PFSK-1 (cell line): ENCODE data around the gene RBM33.

Experiments used
- FOXP2 ChIP-seq: optimal IDR thresholded peaks from 2 replicates; pipeline ENCODE3; 2011; ENCODE audit warnings: borderline replicate concordance, control low read depth, inconsistent platforms; ENCODE audit not compliant: insufficient read depth; ENCODE audit errors: extremely low read length, extremely low read depth
- POLR2AphosphoS5 ChIP-seq: IDR thresholded peaks from 2 replicates; pipeline ENCODE4 v1.6.1; 2012; ENCODE audit warnings: low read depth, mild to moderate bottlenecking, control low read depth, low read length, moderate library complexity
- SIN3A ChIP-seq: IDR thresholded peaks from 2 replicates; pipeline ENCODE4 v1.6.1; 2012; ENCODE audit warnings: mild to moderate bottlenecking, low read length, moderate library complexity, borderline replicate concordance; ENCODE audit not compliant: insufficient read depth
- TAF1 ChIP-seq: IDR thresholded peaks from 2 replicates; pipeline ENCODE4 v1.6.1; 2012; ENCODE audit warnings: low read length, control low read depth, borderline replicate concordance; ENCODE audit not compliant: insufficient read depth
- TF ChIP-seq, protein P1 (sequence below), 2 experiments: IDR thresholded peaks; 2 replicates each; pipeline versions ENCODE4 v1.6.1 to v1.8.0; 2011 to 2012; ENCODE audit warnings: low read depth in 2 of 2, low read length in 2 of 2, control low read depth in 1 of 2, inconsistent platforms in 1 of 2, mild to moderate bottlenecking in 1 of 2, moderate library complexity in 1 of 2; ENCODE audit not compliant: insufficient read depth in 1 of 2

The RBM33 gene

DNA sequence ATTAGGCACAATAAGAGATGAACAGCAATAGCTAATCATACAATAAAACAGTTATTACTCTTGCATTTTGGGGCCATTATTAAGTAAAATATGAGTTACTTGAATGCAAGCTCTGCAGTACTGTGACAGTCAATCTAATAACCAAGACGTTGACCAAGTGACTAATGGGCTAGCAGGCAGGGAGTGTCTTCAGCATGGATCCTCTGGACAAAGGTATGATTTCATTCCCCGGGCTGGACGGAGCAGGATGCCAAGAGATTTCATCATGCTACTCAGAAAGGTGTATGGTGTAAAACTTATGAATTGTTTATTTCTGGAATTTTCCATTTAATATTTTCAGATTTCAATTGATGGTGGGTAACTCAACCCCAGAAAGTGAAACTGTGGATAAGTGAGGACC is 86.9 kb downstream of the RBM33 start:
- TF ChIP-seq FOXP2: no peak
- TF ChIP-seq TAF1: no peak
- TF ChIP-seq, protein P1, sequence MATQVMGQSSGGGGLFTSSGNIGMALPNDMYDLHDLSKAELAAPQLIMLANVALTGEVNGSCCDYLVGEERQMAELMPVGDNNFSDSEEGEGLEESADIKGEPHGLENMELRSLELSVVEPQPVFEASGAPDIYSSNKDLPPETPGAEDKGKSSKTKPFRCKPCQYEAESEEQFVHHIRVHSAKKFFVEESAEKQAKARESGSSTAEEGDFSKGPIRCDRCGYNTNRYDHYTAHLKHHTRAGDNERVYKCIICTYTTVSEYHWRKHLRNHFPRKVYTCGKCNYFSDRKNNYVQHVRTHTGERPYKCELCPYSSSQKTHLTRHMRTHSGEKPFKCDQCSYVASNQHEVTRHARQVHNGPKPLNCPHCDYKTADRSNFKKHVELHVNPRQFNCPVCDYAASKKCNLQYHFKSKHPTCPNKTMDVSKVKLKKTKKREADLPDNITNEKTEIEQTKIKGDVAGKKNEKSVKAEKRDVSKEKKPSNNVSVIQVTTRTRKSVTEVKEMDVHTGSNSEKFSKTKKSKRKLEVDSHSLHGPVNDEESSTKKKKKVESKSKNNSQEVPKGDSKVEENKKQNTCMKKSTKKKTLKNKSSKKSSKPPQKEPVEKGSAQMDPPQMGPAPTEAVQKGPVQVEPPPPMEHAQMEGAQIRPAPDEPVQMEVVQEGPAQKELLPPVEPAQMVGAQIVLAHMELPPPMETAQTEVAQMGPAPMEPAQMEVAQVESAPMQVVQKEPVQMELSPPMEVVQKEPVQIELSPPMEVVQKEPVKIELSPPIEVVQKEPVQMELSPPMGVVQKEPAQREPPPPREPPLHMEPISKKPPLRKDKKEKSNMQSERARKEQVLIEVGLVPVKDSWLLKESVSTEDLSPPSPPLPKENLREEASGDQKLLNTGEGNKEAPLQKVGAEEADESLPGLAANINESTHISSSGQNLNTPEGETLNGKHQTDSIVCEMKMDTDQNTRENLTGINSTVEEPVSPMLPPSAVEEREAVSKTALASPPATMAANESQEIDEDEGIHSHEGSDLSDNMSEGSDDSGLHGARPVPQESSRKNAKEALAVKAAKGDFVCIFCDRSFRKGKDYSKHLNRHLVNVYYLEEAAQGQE (IDR thresholded peaks at IDR 0.05; ENCODE audit: insufficient read depth in 1 of 2, low read depth in 2 of 2, low read length in 2 of 2): no peak

- TF ChIP-seq, protein P1 (IDR thresholded peaks at IDR 0.05; ENCODE audit: insufficient read depth in 1 of 2, low read depth in 2 of 2, low read length in 2 of 2): no peak
- TF ChIP-seq POLR2AphosphoS5 (no peak), SIN3A (no peak), TAF1 (no peak), FOXP2 (no peak)
Observed at GRCh38 chr7:155731871-155732270, 87.4 kb downstream of the RBM33 start.

DNA sequence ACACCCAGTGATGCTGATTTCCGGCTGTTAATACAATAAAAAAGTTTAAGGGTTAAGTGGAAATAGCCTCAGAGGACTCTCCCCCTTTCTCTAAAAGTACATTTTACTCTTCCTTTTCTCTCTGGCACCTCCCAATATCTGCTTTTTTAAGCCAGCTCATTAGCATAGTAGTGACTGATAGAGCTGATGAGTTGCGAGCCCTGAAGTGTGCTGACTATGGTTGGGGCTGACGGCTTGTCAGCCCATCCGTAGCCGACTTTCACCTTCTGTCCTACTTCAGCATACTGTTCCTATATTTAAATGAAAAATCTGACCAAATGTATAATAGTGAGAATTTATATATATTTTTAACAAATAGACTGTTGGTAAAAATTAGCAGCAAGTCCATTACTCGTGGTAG is 87.8 kb downstream of the RBM33 start:
- TF ChIP-seq SIN3A (no peak), POLR2AphosphoS5 (no peak), FOXP2 (no peak), TAF1 (no peak)
- TF ChIP-seq, protein P1 (IDR thresholded peaks at IDR 0.05; ENCODE audit: insufficient read depth in 1 of 2, low read depth in 2 of 2, low read length in 2 of 2): no peak

DNA sequence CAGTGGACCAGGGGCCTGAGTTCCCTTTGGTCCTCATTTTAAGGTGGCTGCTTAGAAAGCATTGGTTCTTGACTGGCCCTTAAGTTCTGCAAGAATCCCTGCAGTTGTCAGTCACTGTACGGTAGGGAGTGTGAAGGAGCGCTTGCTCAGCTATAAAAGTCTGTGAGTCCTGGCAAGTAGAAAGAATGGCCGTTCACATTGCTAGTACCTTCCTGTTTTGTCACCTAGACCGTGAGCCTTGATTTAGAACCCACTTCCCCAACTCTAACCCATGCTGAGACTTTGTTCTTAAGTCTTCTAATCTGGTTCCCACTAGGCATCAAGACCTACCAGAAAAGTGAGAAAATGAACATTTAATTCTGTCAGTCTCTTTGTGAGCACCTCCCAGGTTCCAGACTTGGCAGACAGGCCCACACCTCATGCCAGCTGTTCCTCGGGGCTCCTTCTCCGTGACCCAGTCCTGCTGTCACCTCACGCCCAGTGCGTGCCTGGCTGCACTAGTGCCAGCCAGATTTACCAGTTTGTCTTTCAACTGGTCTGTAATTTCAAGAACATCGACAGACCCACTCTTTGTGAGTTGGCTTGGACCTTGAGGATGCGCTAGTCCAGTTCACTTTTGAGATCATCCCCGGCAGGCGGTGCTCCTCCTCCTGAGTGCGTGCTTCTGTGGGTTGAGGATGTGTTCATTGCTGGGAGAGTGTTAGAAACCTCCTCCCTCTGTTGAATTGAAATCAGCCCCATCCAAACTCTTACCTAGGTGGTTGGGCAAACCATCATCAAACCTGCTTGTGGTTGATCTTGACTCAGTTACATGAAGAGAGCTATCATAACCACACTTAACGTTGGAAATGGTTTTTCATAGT is 89.4 kb downstream of the RBM33 start:
- TF ChIP-seq FOXP2: no peak
- TF ChIP-seq, protein P1 (IDR thresholded peaks at IDR 0.05; ENCODE audit: insufficient read depth in 1 of 2, low read depth in 2 of 2, low read length in 2 of 2): no peak
- TF ChIP-seq TAF1: no peak
- TF ChIP-seq SIN3A: no peak

DNA sequence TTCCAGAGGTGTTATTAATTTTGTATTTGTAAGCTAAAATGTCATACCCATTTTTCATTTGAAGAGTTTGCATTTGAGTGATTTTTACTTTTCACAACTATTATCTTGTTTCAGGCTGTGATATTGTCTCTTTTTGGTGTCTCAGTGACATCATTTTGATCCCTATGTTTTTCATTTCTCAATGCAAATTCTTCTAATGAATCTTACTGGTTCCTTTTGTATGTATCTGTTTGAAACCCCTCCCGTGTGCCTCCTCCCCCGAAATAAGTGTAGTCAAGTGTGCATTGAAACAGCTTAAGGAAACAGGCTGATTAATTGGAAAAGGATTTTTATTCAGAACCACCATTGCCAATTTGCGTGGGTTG is 90.0 kb downstream of the RBM33 start:
- TF ChIP-seq POLR2AphosphoS5 (no peak), SIN3A (no peak), TAF1 (no peak), FOXP2 (no peak)
- TF ChIP-seq, protein P1 (IDR thresholded peaks at IDR 0.05; ENCODE audit: insufficient read depth in 1 of 2, low read depth in 2 of 2, low read length in 2 of 2): no peak
